Stimulated activated CD8-positive, alpha-beta memory T cell treated with anti-CD3 and anti-CD28 coated beads, Interleukin-7, amount 100 ng/mL, for 48 hours (primary cell): ENCODE data around the gene HOXC11.

Experiments used
- DNase-seq, 2 donors: peaks; one replicate each; pipeline ENCODE4 v3.0.0-alpha.2; 2020; ENCODE audit warnings: low read depth in 1 of 2; ENCODE audit errors: extremely low read depth in 1 of 2

HOXC11 gene

GRCh38 chr12:54019091-54019811 is 46.3 kb downstream of the HOXC11 start:
- no peak for DNase-seq

GRCh38 chr12:54019924-54020590 is 47.1 kb downstream of the HOXC11 start:
- no peak for DNase-seq

- DNase-seq: no peak
Measured at GRCh38 chr12:54020591-54021405, 47.9 kb downstream of the HOXC11 start.

- DNase-seq: no peak
Measured at GRCh38 chr12:54021432-54022013, 48.6 kb downstream of the HOXC11 start.

- no peak for DNase-seq
Measured at GRCh38 chr12:54022960-54023884, 50.3 kb downstream of the HOXC11 start.

- no peak for DNase-seq
Measured at GRCh38 chr12:54024127-54024526, 51.2 kb downstream of the HOXC11 start.

GRCh38 chr12:54024581-54025305 is 51.8 kb downstream of the HOXC11 start:
- no peak for DNase-seq

GRCh38 chr12:54025499-54026405 is 52.8 kb downstream of the HOXC11 start:
- DNase-seq: no peak

GRCh38 chr12:54026640-54027441 is 53.9 kb downstream of the HOXC11 start:
- DNase-seq: no peak
